ENCODE results near the gene TNNT1. TPM values are rescaled to one million over a fixed set of nuclear protein-coding genes. Genes with fewer than 3 reads are reported as not detected.
A peak's percentile ranks its signal among the peaks of the same experiment; 100 is the strongest.

The TNNT1 gene
- total RNA-seq, 1 donor from 2014 or later: 74.1 TPM

- no peak overlapping the region for H2AFZ ChIP-seq (replicated peaks)
- H3K4me3 ChIP-seq: no peak overlapping the region
- H3K36me3 ChIP-seq: no peaks in the 10 kb centered on the region
- H3K27me3 Mint-ChIP-seq (ENCODE audit: insufficient read depth, low read depth): peaks cover 60% of the 10 kb centered on the region
- H4K20me1 ChIP-seq (ENCODE audit: low read depth): peaks cover 43% of the 10 kb centered on the region
- peaks cover 46% of the 10 kb centered on the region for H3K4me1 Mint-ChIP-seq
- no peaks in the 10 kb centered on the region for H3K36me3 Mint-ChIP-seq
- no peaks in the 10 kb centered on the region for H3K9me3 ChIP-seq (ENCODE audit: low read depth)
- peaks cover 3% of the 10 kb centered on the region for H3K79me2 ChIP-seq (ENCODE audit: low read depth)
- no peak overlapping the region for H3K27ac ChIP-seq
- no peak for TF ChIP-seq CTCF (IDR thresholded peaks at IDR 0.05)
- DNase-seq (ENCODE audit: low spot score): no peak
- H3K4me2 ChIP-seq: no peak overlapping the region
- peaks cover 13% of the 10 kb centered on the region for H3K4me1 ChIP-seq
- peaks cover 75% of the 10 kb centered on the region for H3K27me3 ChIP-seq
- peaks cover 55% of the 10 kb centered on the region for H3F3A ChIP-seq (ENCODE audit: low read depth)
- peak overlapping the region; percentile 83 for H3K4me3 Mint-ChIP-seq
- no peak overlapping the region for H3K9ac ChIP-seq
- no peak overlapping the region for H3K27ac Mint-ChIP-seq
- H3K9me3 Mint-ChIP-seq: peaks cover 7% of the 10 kb centered on the region
Measured at GRCh38 chr19:55083004-55083850, 65.8 kb downstream of the TNNT1 start.

Small RNA genes within 50 kb of the gene (microRNA-seq; reads per million reads assigned to microRNA genes)
- not detected for gene MIR7975

Small RNA genes within 50 kb of the gene (small RNA-seq; reads per million reads assigned to genes)
- gene MIR7975 (not detected), gene RF01210 (not detected)

Other genes with a start within 250 kb of the TNNT1 start
- gene NCR1, start 243.1 kb downstream of the TNNT1 start, total RNA-seq (ENCODE audit: low replicate concordance): not detected in 2 replicates
- 0.09 TPM in 1 of 2 replicates, not detected in the other for gene NLRP7, start 201.7 kb downstream of the TNNT1 start, total RNA-seq (ENCODE audit: low replicate concordance)
- gene NLRP2, start 182.8 kb downstream of the TNNT1 start, total RNA-seq (ENCODE audit: low replicate concordance): 75.5 and 115 TPM in 2 replicates
- gene GP6, start 110.9 kb downstream of the TNNT1 start, total RNA-seq (ENCODE audit: low replicate concordance): not detected in 2 replicates
- gene RDH13, start 86.1 kb downstream of the TNNT1 start, total RNA-seq (ENCODE audit: low replicate concordance): 9.0 and 9.4 TPM in 2 replicates
- gene EPS8L1, start 73.3 kb downstream of the TNNT1 start, total RNA-seq (ENCODE audit: low replicate concordance): 7.0 and 17.5 TPM in 2 replicates
- 21.8 and 62.7 TPM in 2 replicates for gene PPP1R12C, start 31.6 kb downstream of the TNNT1 start, total RNA-seq (ENCODE audit: low replicate concordance)
- 22.2 and 41.0 TPM in 2 replicates for gene TNNI3, start 8.5 kb upstream of the TNNT1 start, total RNA-seq (ENCODE audit: low replicate concordance)
- 9.1 and 12.0 TPM in 2 replicates for gene DNAAF3, start 17.4 kb upstream of the TNNT1 start, total RNA-seq (ENCODE audit: low replicate concordance)
- gene SYT5, start 31.1 kb upstream of the TNNT1 start, total RNA-seq (ENCODE audit: low replicate concordance): 0.22 TPM in 1 of 2 replicates, not detected in the other
- gene PTPRH, start 60.3 kb upstream of the TNNT1 start, total RNA-seq (ENCODE audit: low replicate concordance): not detected in 2 replicates
- gene TMEM86B, start 79.6 kb upstream of the TNNT1 start, total RNA-seq (ENCODE audit: low replicate concordance): 1.4 and 3.3 TPM in 2 replicates
- gene PPP6R1, start 109.8 kb upstream of the TNNT1 start, total RNA-seq (ENCODE audit: low replicate concordance): 13.1 and 40.4 TPM in 2 replicates
- 15.0 and 43.1 TPM in 2 replicates for gene HSPBP1, start 130.9 kb upstream of the TNNT1 start, total RNA-seq (ENCODE audit: low replicate concordance)
- 24.1 and 43.1 TPM in 2 replicates for gene BRSK1, start 134.8 kb upstream of the TNNT1 start, total RNA-seq (ENCODE audit: low replicate concordance)
- gene TMEM150B, start 176.1 kb upstream of the TNNT1 start, total RNA-seq (ENCODE audit: low replicate concordance): 0.62 TPM in 1 of 2 replicates, not detected in the other
- gene KMT5C, start 190.7 kb upstream of the TNNT1 start, total RNA-seq (ENCODE audit: low replicate concordance): 21.1 and 73.7 TPM in 2 replicates
- 0.77 TPM in 1 of 2 replicates, not detected in the other for gene COX6B2, start 205.5 kb upstream of the TNNT1 start, total RNA-seq (ENCODE audit: low replicate concordance)
- gene GARIN5B, start 214.1 kb upstream of the TNNT1 start, total RNA-seq (ENCODE audit: low replicate concordance): 0.09 TPM in 1 of 2 replicates, not detected in the other
- 0.06 and 0.62 TPM in 2 replicates for gene IL11, start 221.3 kb upstream of the TNNT1 start, total RNA-seq (ENCODE audit: low replicate concordance)
- gene TMEM190, start 227.6 kb upstream of the TNNT1 start, total RNA-seq (ENCODE audit: low replicate concordance): not detected in 2 replicates
- 0.15 TPM in 1 of 2 replicates, not detected in the other for gene TMEM238, start 235.1 kb upstream of the TNNT1 start, total RNA-seq (ENCODE audit: low replicate concordance)
- gene RPL28, start 236.7 kb upstream of the TNNT1 start, total RNA-seq (ENCODE audit: low replicate concordance): 1,017 and 1,124 TPM in 2 replicates